B cell (primary cell): Measurements from ENCODE around the gene CDC42BPA.

ENCODE experiments used
- CTCF ChIP-seq: fragments of 200-600 bp; IDR thresholded peaks from one replicate; pipeline ENCODE4 v1.8.0; 2022; ENCODE audit warnings: antibody characterized with exemption, mild to moderate bottlenecking
- EZH2 ChIP-seq: IDR thresholded peaks from 2 replicates; pipeline ENCODE4 v1.6.1; 2012; ENCODE audit warnings: borderline replicate concordance, low read depth, mild to moderate bottlenecking, moderate library complexity, low read length; ENCODE audit not compliant: insufficient read depth, poor library complexity, severe bottlenecking

- TF ChIP-seq CTCF: no peak
- no peak for TF ChIP-seq EZH2
Observed at GRCh38 chr1:226954337-226954736, 364.0 kb downstream of the CDC42BPA start.
